ENCODE results near the gene DNAAF9.
"Not testable (repeated sequence)": the region's sequence is repeated elsewhere in the genome, so short reads cannot be mapped to it uniquely, and the experiment has no call there.

DNAAF9 gene

GRCh38 chr20:3407040-3407770, at the start of gene DNAAF9:
Gene DNAAF9 (minus strand): TSS chr20:3407669. CDS start chr20:3407557, 112 bp downstream.
- DNase-seq (ENCODE audit: low read depth, low spot score): peak; percentile 22

GRCh38 chr20:3456648-3457047, 49.2 kb upstream of the DNAAF9 start:
- no peak for DNase-seq (ENCODE audit: low read depth, low spot score)

GRCh38 chr20:3454831-3455230, 47.4 kb upstream of the DNAAF9 start:
- DNase-seq (ENCODE audit: low read depth, low spot score): no peak

GRCh38 chr20:3452690-3453089, 45.2 kb upstream of the DNAAF9 start:
- no peak for DNase-seq (ENCODE audit: low read depth, low spot score)

GRCh38 chr20:3452136-3452535, 44.7 kb upstream of the DNAAF9 start:
- DNase-seq (ENCODE audit: low read depth, low spot score): no peak

- DNase-seq (ENCODE audit: low read depth, low spot score): no peak
Observed at GRCh38 chr20:3449319-3449718, 41.9 kb upstream of the DNAAF9 start.

GRCh38 chr20:3447321-3447720, 39.9 kb upstream of the DNAAF9 start:
- DNase-seq (ENCODE audit: low read depth, low spot score): no peak

- no peak for DNase-seq (ENCODE audit: low read depth, low spot score)
Observed at GRCh38 chr20:3446779-3447178, 39.3 kb upstream of the DNAAF9 start.

GRCh38 chr20:3436864-3437574, 29.6 kb upstream of the DNAAF9 start:
- DNase-seq (ENCODE audit: low read depth, low spot score): no peak

GRCh38 chr20:3434232-3434631, 26.8 kb upstream of the DNAAF9 start:
- DNase-seq (ENCODE audit: low read depth, low spot score): no peak

- DNase-seq (ENCODE audit: low read depth, low spot score): no peak
Observed at GRCh38 chr20:3433744-3434143, 26.3 kb upstream of the DNAAF9 start.

- DNase-seq (ENCODE audit: low read depth, low spot score): no peak
Observed at GRCh38 chr20:3432844-3433243, 25.4 kb upstream of the DNAAF9 start.

GRCh38 chr20:3431109-3431508, 23.6 kb upstream of the DNAAF9 start:
- DNase-seq (ENCODE audit: low read depth, low spot score): no peak

- DNase-seq (ENCODE audit: low read depth, low spot score): no peak
Observed at GRCh38 chr20:3430376-3431069, 23.1 kb upstream of the DNAAF9 start.

- DNase-seq (ENCODE audit: low read depth, low spot score): not testable (repeated sequence)
Observed at GRCh38 chr20:3426766-3427165, 19.3 kb upstream of the DNAAF9 start.

GRCh38 chr20:3423126-3423525, 15.7 kb upstream of the DNAAF9 start:
- DNase-seq (ENCODE audit: low read depth, low spot score): no peak

- no peak for DNase-seq (ENCODE audit: low read depth, low spot score)
Observed at GRCh38 chr20:3421985-3422384, 14.5 kb upstream of the DNAAF9 start.

- no peak for DNase-seq (ENCODE audit: low read depth, low spot score)
Observed at GRCh38 chr20:3420211-3420707, 12.8 kb upstream of the DNAAF9 start.

GRCh38 chr20:3418161-3418560, 10.7 kb upstream of the DNAAF9 start:
- DNase-seq (ENCODE audit: low read depth, low spot score): not testable (repeated sequence)

- no peak for DNase-seq (ENCODE audit: low read depth, low spot score)
Observed at GRCh38 chr20:3414122-3414521, 6.7 kb upstream of the DNAAF9 start.

- DNase-seq (ENCODE audit: low read depth, low spot score): no peak
Observed at GRCh38 chr20:3413393-3413889, 6.0 kb upstream of the DNAAF9 start.
